GM21737 (cell line): ENCODE results near the gene RPSA.
A peak's percentile ranks its signal among the peaks of the same experiment; 100 is the strongest.
"Not testable (repeated sequence)": the region's sequence is repeated elsewhere in the genome, so short reads cannot be mapped to it uniquely, and the experiment has no call there.

Experiments used
- ATAC-seq: cut with Tn5 transposase; IDR thresholded peaks from one replicate; pipeline ENCODE4 v1.9.1; 2021; ENCODE audit warnings: mild to moderate bottlenecking, moderate library complexity; ENCODE audit not compliant: unreplicated experiment

Gene RPSA

GRCh38 chr3:39418556-39419225, 12.2 kb downstream of the RPSA start:
- ATAC-seq: not testable (repeated sequence)

DNA sequence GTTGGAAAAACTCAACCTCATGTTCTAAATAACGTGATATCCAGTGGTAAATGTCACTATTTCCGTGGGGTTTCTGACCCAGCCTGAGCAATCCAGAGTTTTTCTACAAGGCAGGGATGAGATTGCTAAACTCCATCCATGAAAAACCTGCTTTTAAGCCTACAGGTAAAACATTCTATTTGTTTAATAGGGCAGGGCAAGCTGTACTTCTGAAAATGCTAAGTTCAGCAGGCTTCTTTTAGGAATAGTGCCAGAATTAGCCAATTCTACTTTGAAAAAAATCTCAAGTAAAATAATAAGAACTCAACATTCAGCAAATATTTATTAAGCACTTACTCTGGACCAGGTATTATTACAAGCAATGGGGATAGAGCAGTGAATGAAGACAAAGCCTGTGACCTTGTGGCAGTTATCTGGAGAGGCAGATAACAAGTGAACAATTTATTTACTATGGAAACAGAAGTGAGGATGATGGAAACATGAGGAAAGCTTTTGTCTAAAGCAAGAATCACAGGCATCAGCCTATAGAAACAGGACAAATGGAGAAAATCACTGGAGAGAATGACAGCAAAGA, 13.3 kb downstream of the RPSA start:
- ATAC-seq: no peak

GRCh38 chr3:39420543-39420942, 14.0 kb downstream of the RPSA start:
- ATAC-seq: no peak

GRCh38 chr3:39423436-39423970, 17.0 kb downstream of the RPSA start:
- no peak for ATAC-seq

DNA sequence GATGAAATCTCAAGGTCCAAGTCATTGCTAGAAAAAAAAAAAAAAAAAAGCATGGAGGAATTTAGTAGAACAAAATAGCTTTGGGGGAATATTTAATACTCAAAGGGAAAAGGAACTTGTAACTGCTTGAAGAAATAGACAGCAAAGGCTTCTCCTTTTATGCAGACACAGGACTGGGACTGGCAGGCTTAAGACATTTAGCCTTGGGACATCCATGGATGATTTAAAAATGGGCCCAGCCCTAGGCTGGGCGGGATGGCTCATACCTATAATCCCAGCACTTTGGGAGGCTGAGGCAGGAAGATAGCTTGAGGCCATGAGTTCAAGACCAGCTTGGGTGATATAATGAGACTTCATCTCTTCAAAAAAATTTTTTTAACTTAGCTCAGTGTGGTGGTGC, 19.8 kb downstream of the RPSA start:
- no peak for ATAC-seq

GRCh38 chr3:39427506-39427905, 21.0 kb downstream of the RPSA start:
- ATAC-seq: no peak

DNA sequence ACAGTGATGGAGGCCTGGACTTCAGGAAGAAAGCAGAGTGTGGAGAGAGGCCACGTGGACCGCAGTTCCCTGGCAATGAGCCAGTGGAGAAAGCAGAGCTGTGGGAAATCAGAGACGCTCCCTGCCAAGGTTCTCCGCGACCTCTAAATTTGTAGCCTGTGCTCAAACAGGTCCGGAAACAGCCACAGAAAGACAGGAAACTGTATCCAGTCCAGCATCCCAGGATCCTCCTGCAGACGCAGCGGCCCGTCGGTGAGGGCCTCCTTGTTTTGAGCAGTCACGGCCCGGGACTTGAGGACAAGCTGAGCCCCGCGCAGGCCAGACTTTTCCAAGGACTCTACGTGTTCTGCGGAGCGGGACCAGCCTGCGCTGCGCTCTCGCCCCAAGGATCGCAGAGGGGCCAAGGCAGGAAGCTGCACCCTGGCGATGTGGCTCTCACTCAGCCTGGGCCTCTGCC, 22.3 kb downstream of the RPSA start:
- no peak for ATAC-seq

GRCh38 chr3:39429466-39429865, 22.9 kb downstream of the RPSA start:
- no peak for ATAC-seq

DNA sequence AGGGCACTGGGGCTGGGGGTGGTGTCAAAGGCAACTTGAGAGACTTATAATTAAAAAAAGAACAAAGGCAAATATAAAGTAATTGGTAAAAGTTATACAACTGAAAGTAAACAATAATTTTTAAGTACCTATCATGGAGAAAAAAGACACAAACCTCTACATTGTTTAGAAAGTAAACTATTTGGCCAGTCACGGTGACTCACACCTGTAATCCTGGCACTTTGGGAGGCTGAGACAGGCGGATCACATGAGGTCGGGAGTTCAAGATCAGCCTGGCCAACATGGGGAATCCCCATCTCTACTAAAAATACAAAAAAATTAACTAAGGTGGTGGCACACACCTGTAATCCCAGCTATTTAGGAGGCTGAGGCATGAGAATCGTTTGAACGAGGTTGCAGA, 25.8 kb downstream of the RPSA start:
- no peak for ATAC-seq

- no peak for ATAC-seq
Observed at GRCh38 chr3:39433642-39434041, 27.1 kb downstream of the RPSA start.

DNA sequence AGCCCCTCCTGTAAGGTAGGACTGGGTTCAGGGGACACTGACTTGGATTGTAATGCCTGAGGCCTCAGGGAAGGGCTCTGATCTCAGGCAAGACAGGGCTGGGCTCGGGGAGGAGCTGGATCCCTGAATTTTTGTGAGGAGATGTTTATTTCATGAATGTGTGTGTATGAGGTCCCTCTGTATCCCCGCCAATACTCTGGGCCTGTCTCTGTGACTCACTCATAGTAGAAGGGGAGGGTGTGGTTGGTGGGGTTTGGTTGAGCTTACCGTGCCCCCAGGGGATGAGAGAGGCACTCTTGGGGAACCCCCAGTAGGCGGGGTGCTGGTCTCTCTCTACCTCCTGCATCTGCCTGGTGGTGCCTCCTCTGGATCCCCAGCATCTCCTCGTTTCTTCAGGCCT, 28.1 kb downstream of the RPSA start:
- ATAC-seq: no peak

- ATAC-seq: no peak
Observed at GRCh38 chr3:39435006-39435748, 28.7 kb downstream of the RPSA start.

GRCh38 chr3:39438880-39439279, 32.4 kb downstream of the RPSA start:
- no peak for ATAC-seq

- no peak for ATAC-seq
Observed at GRCh38 chr3:39440316-39440715, 33.8 kb downstream of the RPSA start.

- no peak for ATAC-seq
Observed at GRCh38 chr3:39443530-39443929, 37.0 kb downstream of the RPSA start.

GRCh38 chr3:39445927-39446326, 39.4 kb downstream of the RPSA start:
- no peak for ATAC-seq

DNA sequence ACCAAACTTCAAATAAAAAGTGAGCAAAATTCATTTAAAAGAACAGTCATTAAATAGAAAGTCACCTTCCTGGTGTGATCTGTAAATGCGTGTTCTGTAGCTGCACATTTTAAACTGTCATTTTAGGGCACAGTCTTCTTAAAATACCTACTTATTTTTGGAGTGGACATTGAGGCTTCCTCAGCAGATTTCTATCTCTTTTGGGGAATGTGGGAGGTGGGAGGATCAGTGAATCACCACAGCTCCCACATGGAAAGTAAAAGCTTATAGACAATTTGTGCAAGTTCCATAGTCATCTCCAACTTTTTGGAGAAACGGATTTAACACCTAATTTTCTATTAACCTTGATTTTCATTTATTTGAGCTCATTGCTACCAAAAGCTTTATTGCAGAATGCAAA, 39.9 kb downstream of the RPSA start:
- ATAC-seq: no peak

- peak; percentile 68 for ATAC-seq
Observed at GRCh38 chr3:39447637-39448483, 41.3 kb downstream of the RPSA start.

GRCh38 chr3:39448506-39449233, 42.1 kb downstream of the RPSA start:
- no peak for ATAC-seq

- no peak for ATAC-seq
Observed at GRCh38 chr3:39449796-39450195, 43.3 kb downstream of the RPSA start.
